Measurements from ENCODE around the gene SRF. TPM values are rescaled to one million over a fixed set of nuclear protein-coding genes. Genes with fewer than 3 reads are reported as not detected.

SRF gene
- total RNA-seq (2014; rRNA removed; shearing (Covaris generic)) (17.6 and 22.8 TPM in 2 replicates), total RNA-seq (2022) (23.1 and 24.2 TPM in 2 replicates), Bru-seq, nascent RNA (percentile 63 among the genes with signal in this experiment), BruChase-seq, experiment 1, labeled RNA remaining after a 6-hour chase (percentile 61 among the genes with signal in this experiment), BruChase-seq, experiment 2, labeled RNA remaining after a 2-hour chase (percentile 85 among the genes with signal in this experiment)
- long read RNA-seq, full-length matches to known transcripts: 12 of 17 reads
- long read RNA-seq, partial matches to known transcripts: 3 of 17 reads
- long read RNA-seq, other reads (novel, unspliced or antisense): 2 of 17 reads

DNA sequence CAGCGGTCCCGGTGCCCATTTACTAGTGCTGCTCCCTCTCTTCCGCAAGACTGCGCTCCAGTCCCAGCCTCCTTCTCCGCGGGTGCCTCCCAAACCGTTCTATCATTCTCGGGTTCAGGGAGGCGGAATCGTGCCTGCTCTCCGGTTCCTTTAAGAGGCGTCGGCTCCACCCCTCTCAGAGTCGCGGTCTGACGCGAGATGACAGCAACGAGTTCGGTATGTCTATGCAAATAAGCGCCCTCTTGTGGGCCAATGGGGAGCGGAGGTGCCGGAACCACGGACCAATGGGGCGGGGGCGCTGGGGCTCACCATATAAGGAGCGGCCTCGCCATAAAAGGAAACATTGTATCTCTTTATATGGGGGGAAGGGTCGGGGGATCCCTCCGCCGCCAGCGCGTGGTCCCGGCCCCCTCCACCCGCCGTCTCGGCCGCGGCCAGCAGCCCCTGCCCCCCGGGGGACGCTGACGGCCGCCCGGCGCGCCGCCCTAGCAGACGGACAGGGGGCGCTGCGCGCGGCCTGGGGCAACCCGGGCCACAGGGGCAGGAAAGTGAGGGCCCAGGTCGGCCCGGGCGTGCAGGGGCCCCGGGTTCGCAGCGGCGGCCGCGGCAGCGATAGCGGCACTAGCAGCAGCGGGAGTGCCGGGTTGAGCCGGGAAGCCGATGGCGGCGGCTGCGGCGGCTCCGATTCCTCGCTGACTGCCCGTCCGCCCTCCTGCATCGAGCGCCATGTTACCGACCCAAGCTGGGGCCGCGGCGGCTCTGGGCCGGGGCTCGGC is at the start of gene SRF:
Gene SRF, plus strand, starts transcription at position 339 of the 776 bp plus-strand sequence. Its CDS starts 388 bp downstream, at position 727.
- TF ChIP-seq EZH2phosphoT487 (IDR thresholded peaks at IDR 0.05; ENCODE audit: borderline replicate concordance, low read depth, low read length): no peak
- peak; percentile 69 for TF ChIP-seq CTCF (conservative IDR thresholded peaks at IDR 0.05; ENCODE audit: low read length)
- Histone ChIP-seq H3K79me2 (ENCODE audit: insufficient read depth, low read depth, low read length) (peaks cover 18% of the 10 kb centered on the region; the same call in 1 of the 2 replicates), H4K20me1 (ENCODE audit: insufficient read depth, low read length) (peaks cover 22% of the 10 kb centered on the region), H2AFZ (ENCODE audit: low read length) (peak within 1 kb of the TSS; percentile 88; the same call in 1 of the 2 replicates), H3K4me2 (ENCODE audit: low read length) (peak within 1 kb of the TSS; percentile 97), H3K4me3 (ENCODE audit: low read depth, low read length, poor library complexity, severe bottlenecking) (peak within 1 kb of the TSS; percentile 90), H3K36me3 (ENCODE audit: insufficient read depth, low read length) (peaks cover 19% of the 10 kb centered on the region), H3K4me1 (ENCODE audit: insufficient read depth, low read length, poor library complexity, severe bottlenecking) (peaks cover 34% of the 10 kb centered on the region), H3K9me2 (ENCODE audit: insufficient read depth, low read length) (no peaks in the 10 kb centered on the region), H3K9me3 (ENCODE audit: low read length) (no peaks in the 10 kb centered on the region), H3K27ac (ENCODE audit: low read depth, low read length, poor library complexity, severe bottlenecking) (peak within 1 kb of the TSS; percentile 31)
- BruUV-seq (replicated peaks): TSS peak; percentile 80
- peak; percentile 99 for DNase-seq (ENCODE audit: low spot score)
- ChIA-PET CTCF (ENCODE audit: unreplicated experiment) (no interaction called here), POLR2A (interaction anchor here (1.1 kb wide), 1 partner anchor 242 kb away, joined by 5 read pairs; no protein-coding TSS in a partner anchor)
- intact Hi-C loops (cut with micrococcal nuclease; ENCODE audit: unreplicated experiment): loop anchor here (1.0 to 10.0 kb wide), 4 partner anchors 75 to 606 kb away; partner anchors contain the start of genes TBCC, TJAP1 and UBR2

GRCh38 chr6:43122146-43122545 is 48.9 kb upstream of the SRF start:
- H3K79me2 ChIP-seq (ENCODE audit: insufficient read depth, low read depth, low read length): no peaks in the 10 kb centered on the region
- no peak for TF ChIP-seq EZH2phosphoT487 (IDR thresholded peaks at IDR 0.05; ENCODE audit: borderline replicate concordance, low read depth, low read length)
- TF ChIP-seq CTCF (conservative IDR thresholded peaks at IDR 0.05; ENCODE audit: low read length): no peak
- no peaks in the 10 kb centered on the region for H3K4me1 ChIP-seq (ENCODE audit: insufficient read depth, low read length, poor library complexity, severe bottlenecking)
- ChIA-PET CTCF (ENCODE audit: unreplicated experiment) (no interaction called here), POLR2A (no interaction called here)
- H3K9me3 ChIP-seq (ENCODE audit: low read length): no peaks in the 10 kb centered on the region
- BruUV-seq (replicated peaks): no TSS peak
- H3K27ac ChIP-seq (ENCODE audit: low read depth, low read length, poor library complexity, severe bottlenecking): no peak overlapping the region
- no peak overlapping the region for H3K4me2 ChIP-seq (ENCODE audit: low read length)
- no peak overlapping the region for H3K4me3 ChIP-seq (ENCODE audit: low read depth, low read length, poor library complexity, severe bottlenecking)
- H4K20me1 ChIP-seq (ENCODE audit: insufficient read depth, low read length): no peaks in the 10 kb centered on the region
- no peaks in the 10 kb centered on the region for H3K36me3 ChIP-seq (ENCODE audit: insufficient read depth, low read length)
- no peak overlapping the region for H2AFZ ChIP-seq (ENCODE audit: low read length)
- DNase-seq (ENCODE audit: low spot score): no peak
- no peaks in the 10 kb centered on the region for H3K9me2 ChIP-seq (ENCODE audit: insufficient read depth, low read length)
- intact Hi-C loops (cut with micrococcal nuclease; ENCODE audit: unreplicated experiment): no loop called here

All from OCI-LY7 (cell line).